Neural cell (in vitro differentiated cells): ENCODE measurements around the gene LRP5. TPM values are rescaled to one million over a fixed set of nuclear protein-coding genes. Genes with fewer than 3 reads are reported as not detected.

Source experiments
- H2AFZ ChIP-seq: fragments of 200-600, 300-800 bp; sonication (generic), shearing (Covaris generic); 2 replicates; pipeline ENCODE4 v1.6.0; 2014; ENCODE audit warnings: low read depth, mild to moderate bottlenecking, antibody characterized with exemption, low read length, moderate library complexity
- H3F3A ChIP-seq: fragments of 200-600 bp; shearing (Covaris generic); 2 replicates; pipeline ENCODE4 v1.6.1; 2016; ENCODE audit warnings: mild to moderate bottlenecking, moderate library complexity, mixed read lengths, antibody characterized with exemption, low read length; ENCODE audit not compliant: insufficient read depth, poor library complexity, severe bottlenecking
- H3K27ac ChIP-seq: fragments of 200-600, 300-800 bp; sonication (generic), shearing (Covaris generic); 2 replicates; pipeline ENCODE4 v1.5.1; 2014; ENCODE audit warnings: mild to moderate bottlenecking, low read length, moderate library complexity
- H3K27me3 ChIP-seq: fragments of 300-800, 200-600 bp; sonication (generic), shearing (Covaris generic); 2 replicates; pipeline ENCODE4 v1.6.0; 2014; ENCODE audit warnings: mild to moderate bottlenecking, low read depth, low read length, moderate library complexity; ENCODE audit not compliant: insufficient read depth
- H3K36me3 ChIP-seq: fragments of 300-800, 200-600 bp; sonication (generic), shearing (Covaris generic); 2 replicates; pipeline ENCODE4 v1.5.1; 2014; ENCODE audit warnings: mild to moderate bottlenecking, antibody characterized with exemption, low read length, moderate library complexity; ENCODE audit not compliant: insufficient read depth
- H3K4me2 ChIP-seq: fragments of 300-800, 200-600 bp; sonication (generic), shearing (Covaris generic); 2 replicates; pipeline ENCODE4 v1.6.0; 2014; ENCODE audit warnings: mild to moderate bottlenecking, low read length
- H3K4me3 ChIP-seq: fragments of 300-800, 200-600 bp; sonication (generic), shearing (Covaris generic); 2 replicates; pipeline ENCODE4 v1.5.1; 2014; ENCODE audit warnings: mild to moderate bottlenecking, low read length, moderate library complexity
- H3K79me2 ChIP-seq: fragments of 200-600 bp; shearing (Covaris generic); replicated peaks from 2 replicates; pipeline ENCODE4 v1.6.0; 2014; ENCODE audit warnings: mild to moderate bottlenecking, low read length, moderate library complexity; ENCODE audit not compliant: insufficient read depth
- H3K9ac ChIP-seq: fragments of 300-800, 200-600 bp; sonication (generic), shearing (Covaris generic); 2 replicates; pipeline ENCODE4 v1.6.1; 2016; ENCODE audit warnings: mild to moderate bottlenecking, low read length, mixed read lengths
- H3K9me2 ChIP-seq: fragments of 200-600 bp; shearing (Covaris generic); 2 replicates; pipeline ENCODE4 v1.6.1; 2016; ENCODE audit warnings: mild to moderate bottlenecking, low read length, mixed read lengths; ENCODE audit not compliant: insufficient read depth
- H3K9me3 ChIP-seq: fragments of 200-600, 300-800 bp; sonication (generic), shearing (Covaris generic); 2 replicates; pipeline ENCODE4 v1.6.1; 2016; ENCODE audit warnings: mild to moderate bottlenecking, mixed run types, low read length, moderate library complexity, mixed read lengths
- H4K20me1 ChIP-seq: fragments of 200-600 bp; shearing (Covaris generic); 2 replicates; pipeline ENCODE4 v1.6.1; 2016; ENCODE audit warnings: mild to moderate bottlenecking, mixed run types; ENCODE audit not compliant: insufficient read depth
- EZH2 ChIP-seq: fragments of 200-600, 300-800 bp; shearing (Covaris generic), sonication (generic); IDR thresholded peaks from 2 replicates; pipeline ENCODE4 v1.6.1; 2014; ENCODE audit warnings: antibody characterized with exemption, low read length, borderline replicate concordance, mild to moderate bottlenecking; ENCODE audit not compliant: insufficient read depth, poor library complexity, severe bottlenecking
- MXI1 ChIP-seq: fragments of 450-650 bp; conservative IDR thresholded peaks from 2 replicates; pipeline ENCODE4 v1.6.1; 2014; ENCODE audit warnings: antibody characterized with exemption, mild to moderate bottlenecking; ENCODE audit not compliant: poor library complexity, severe bottlenecking
- POLR2AphosphoS5 ChIP-seq: IDR thresholded peaks from 2 replicates; pipeline ENCODE4 v1.6.1; 2012
- RAD21 ChIP-seq: fragments of 450-650 bp; conservative IDR thresholded peaks from 2 replicates; pipeline ENCODE4 v1.6.1; 2014; ENCODE audit warnings: antibody characterized with exemption, mild to moderate bottlenecking, moderate library complexity
- SMC3 ChIP-seq: fragments of 450-650 bp; conservative IDR thresholded peaks from 2 replicates; pipeline ENCODE4 v1.6.1; 2014; ENCODE audit warnings: antibody characterized with exemption, mild to moderate bottlenecking, moderate library complexity; ENCODE audit not compliant: poor library complexity
- polyA plus RNA-seq: library from polyadenylated mRNA; depleted of rRNA; stranded (reverse); fragments of >200 nt; gene quantifications from 2 replicates; pipeline ENCODE4 v1.2.3, GENCODE V29; 2014
- TF ChIP-seq, protein P1 (sequence below): fragments of 450-650 bp; IDR thresholded peaks from 2 replicates; pipeline ENCODE4 v1.5.1; 2014; ENCODE audit warnings: antibody characterized with exemption, mild to moderate bottlenecking, moderate library complexity; ENCODE audit not compliant: poor library complexity, severe bottlenecking
- TF ChIP-seq, protein P2 (sequence below): IDR thresholded peaks from 2 replicates; pipeline ENCODE4 v1.6.1; 2012; ENCODE audit warnings: borderline replicate concordance

Gene LRP5
- polyA plus RNA-seq, 1 donor from 2014 or later = 3.0 TPM

DNA sequence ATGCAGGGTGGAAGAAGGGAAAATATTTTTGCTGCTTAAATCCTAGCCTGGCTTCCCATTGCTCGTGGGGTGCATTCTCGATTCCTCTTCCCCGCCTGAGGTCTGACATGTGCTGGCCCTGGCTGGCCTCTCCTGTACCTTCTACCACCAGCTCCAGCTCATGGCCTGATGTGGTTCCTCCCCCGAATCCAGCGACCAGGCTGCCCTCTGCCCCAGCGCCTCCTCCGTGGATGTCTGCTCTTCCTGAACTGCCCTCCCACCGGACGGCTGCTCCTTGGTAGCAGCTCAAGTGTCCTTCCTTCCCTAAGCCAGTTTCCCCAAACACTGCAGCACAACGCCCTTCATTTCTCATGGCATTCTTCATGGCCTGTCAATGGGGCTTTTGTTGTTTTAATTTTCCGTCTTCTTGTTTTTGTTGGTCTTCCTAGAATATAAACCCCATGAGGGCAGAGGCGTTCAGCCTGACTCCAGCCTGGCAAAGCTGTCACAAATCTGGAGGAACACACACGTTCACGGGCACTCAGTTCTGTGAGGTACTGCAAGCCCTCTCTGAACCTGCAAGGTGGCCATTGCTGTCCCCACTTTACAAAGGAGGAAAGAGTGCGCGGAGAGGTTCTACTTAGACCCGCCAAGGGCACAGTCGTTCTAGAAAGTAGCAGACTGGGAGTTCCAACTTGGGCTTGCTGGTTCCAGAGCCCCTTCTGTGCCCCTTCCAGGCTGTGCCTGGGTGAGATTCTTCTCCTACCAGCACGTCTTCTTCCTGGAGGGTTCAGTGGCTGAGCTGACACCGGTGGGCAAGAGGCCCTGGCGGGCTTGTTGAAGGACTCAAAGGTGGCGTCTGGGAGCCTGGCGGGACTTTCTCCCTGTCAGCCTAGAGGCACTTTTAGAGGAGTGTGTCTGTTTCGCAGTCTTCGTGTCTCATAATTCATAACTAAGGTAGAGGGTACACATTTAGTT, 953 bp upstream of the LRP5 start:
- H3K9me3 ChIP-seq = no peaks in the 10 kb centered on the region
- H3K27ac ChIP-seq = no peak overlapping the region
- H3K27me3 ChIP-seq = no peaks in the 10 kb centered on the region
- H4K20me1 ChIP-seq = no peaks in the 10 kb centered on the region
- H3K4me2 ChIP-seq = no peak overlapping the region
- H3F3A ChIP-seq = no peaks in the 10 kb centered on the region
- no peaks in the 10 kb centered on the region for H3K9me2 ChIP-seq
- H2AFZ ChIP-seq = no peak overlapping the region
- no peak overlapping the region for H3K9ac ChIP-seq
- peaks cover 17% of the 10 kb centered on the region for H3K79me2 ChIP-seq
- no peaks in the 10 kb centered on the region for H3K36me3 ChIP-seq
- TF ChIP-seq, protein P1, sequence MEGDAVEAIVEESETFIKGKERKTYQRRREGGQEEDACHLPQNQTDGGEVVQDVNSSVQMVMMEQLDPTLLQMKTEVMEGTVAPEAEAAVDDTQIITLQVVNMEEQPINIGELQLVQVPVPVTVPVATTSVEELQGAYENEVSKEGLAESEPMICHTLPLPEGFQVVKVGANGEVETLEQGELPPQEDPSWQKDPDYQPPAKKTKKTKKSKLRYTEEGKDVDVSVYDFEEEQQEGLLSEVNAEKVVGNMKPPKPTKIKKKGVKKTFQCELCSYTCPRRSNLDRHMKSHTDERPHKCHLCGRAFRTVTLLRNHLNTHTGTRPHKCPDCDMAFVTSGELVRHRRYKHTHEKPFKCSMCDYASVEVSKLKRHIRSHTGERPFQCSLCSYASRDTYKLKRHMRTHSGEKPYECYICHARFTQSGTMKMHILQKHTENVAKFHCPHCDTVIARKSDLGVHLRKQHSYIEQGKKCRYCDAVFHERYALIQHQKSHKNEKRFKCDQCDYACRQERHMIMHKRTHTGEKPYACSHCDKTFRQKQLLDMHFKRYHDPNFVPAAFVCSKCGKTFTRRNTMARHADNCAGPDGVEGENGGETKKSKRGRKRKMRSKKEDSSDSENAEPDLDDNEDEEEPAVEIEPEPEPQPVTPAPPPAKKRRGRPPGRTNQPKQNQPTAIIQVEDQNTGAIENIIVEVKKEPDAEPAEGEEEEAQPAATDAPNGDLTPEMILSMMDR = no peak
- TF ChIP-seq RAD21 (no peak), SMC3 (no peak)
- H3K4me3 ChIP-seq = peak overlapping the region; percentile 55

DNA sequence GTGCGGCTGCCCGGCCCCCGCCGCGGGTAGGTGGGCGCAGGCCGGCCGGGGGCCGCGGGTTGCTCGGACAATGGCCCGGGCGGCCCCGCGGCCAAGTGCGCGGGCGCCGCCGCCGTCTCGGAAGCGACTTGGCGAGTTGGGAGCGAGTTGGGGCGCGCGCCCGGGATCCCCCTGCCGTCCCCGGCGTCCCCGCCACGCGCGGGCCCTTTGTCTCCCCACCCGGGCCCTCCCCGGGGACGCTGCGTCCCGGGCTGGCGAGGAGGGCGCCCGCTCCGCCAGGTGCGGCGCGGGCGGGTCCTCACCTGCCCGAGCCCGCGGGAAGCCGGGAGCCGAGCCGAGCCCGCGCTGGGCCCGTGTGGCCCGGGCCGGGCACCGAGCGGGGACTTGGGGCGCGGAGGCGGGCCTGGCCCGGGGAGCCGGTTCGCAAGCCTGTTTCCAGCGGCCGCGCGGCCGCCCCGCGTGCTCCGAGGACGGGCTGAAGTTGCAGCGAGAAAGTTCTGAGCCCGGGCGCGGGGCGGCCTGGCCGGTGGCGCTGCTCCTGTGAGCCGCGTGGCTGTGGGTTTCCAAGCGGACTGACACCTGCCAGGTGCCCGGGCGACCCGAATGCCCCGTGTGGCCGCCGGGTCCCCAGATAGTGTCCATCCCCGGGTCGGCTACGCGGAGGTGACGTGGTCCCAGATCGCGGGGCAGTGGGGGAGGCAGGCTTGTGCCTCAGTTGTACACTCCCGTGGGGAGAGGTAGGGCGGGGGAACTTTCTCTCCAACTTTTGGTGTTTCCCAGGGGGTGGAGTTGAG, 586 bp downstream of the LRP5 start:
- TF ChIP-seq POLR2AphosphoS5 (no peak), MXI1 (peak; percentile 59), EZH2 (no peak), RAD21 (no peak)
- TF ChIP-seq, protein P1 = no peak
- TF ChIP-seq, protein P2, sequence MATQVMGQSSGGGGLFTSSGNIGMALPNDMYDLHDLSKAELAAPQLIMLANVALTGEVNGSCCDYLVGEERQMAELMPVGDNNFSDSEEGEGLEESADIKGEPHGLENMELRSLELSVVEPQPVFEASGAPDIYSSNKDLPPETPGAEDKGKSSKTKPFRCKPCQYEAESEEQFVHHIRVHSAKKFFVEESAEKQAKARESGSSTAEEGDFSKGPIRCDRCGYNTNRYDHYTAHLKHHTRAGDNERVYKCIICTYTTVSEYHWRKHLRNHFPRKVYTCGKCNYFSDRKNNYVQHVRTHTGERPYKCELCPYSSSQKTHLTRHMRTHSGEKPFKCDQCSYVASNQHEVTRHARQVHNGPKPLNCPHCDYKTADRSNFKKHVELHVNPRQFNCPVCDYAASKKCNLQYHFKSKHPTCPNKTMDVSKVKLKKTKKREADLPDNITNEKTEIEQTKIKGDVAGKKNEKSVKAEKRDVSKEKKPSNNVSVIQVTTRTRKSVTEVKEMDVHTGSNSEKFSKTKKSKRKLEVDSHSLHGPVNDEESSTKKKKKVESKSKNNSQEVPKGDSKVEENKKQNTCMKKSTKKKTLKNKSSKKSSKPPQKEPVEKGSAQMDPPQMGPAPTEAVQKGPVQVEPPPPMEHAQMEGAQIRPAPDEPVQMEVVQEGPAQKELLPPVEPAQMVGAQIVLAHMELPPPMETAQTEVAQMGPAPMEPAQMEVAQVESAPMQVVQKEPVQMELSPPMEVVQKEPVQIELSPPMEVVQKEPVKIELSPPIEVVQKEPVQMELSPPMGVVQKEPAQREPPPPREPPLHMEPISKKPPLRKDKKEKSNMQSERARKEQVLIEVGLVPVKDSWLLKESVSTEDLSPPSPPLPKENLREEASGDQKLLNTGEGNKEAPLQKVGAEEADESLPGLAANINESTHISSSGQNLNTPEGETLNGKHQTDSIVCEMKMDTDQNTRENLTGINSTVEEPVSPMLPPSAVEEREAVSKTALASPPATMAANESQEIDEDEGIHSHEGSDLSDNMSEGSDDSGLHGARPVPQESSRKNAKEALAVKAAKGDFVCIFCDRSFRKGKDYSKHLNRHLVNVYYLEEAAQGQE = no peak
- H3K9ac ChIP-seq = peak overlapping the region; percentile 53

More for the DNA sequence above, 586 bp downstream of the LRP5 start:
- Histone ChIP-seq H3K27me3 (no peaks in the 10 kb centered on the region), H3F3A (no peaks in the 10 kb centered on the region), H4K20me1 (no peaks in the 10 kb centered on the region), H3K79me2 (peaks cover 30% of the 10 kb centered on the region), H3K27ac (no peak overlapping the region), H3K4me3 (peak overlapping the region; percentile 80), H3K4me2 (peak overlapping the region; percentile 52), H2AFZ (no peak overlapping the region), H3K36me3 (no peaks in the 10 kb centered on the region), H3K9me3 (no peaks in the 10 kb centered on the region), H3K9me2 (no peaks in the 10 kb centered on the region)
